OCI-LY3 (cell line): ENCODE measurements around the gene KLHL5.
"Not testable (repeated sequence)": the region's sequence is repeated elsewhere in the genome, so short reads cannot be mapped to it uniquely, and the experiment has no call there.

Source experiments
- H2AFZ ChIP-seq: fragments of 200-600, 300-600 bp; shearing (Covaris generic); 2 replicates; pipeline ENCODE4 v1.6.0; 2014; ENCODE audit warnings: antibody characterized with exemption, low read depth, low read length
- H3K27ac ChIP-seq: fragments of 200-600, 300-600 bp; sonication (generic); 2 replicates; pipeline ENCODE4 v1.5.1; 2014; ENCODE audit warnings: mild to moderate bottlenecking, low read length, moderate library complexity, mixed read lengths
- H3K27me3 ChIP-seq: fragments of 200-600, 300-600 bp; sonication (generic); 2 replicates; pipeline ENCODE4 v1.6.1; 2014; ENCODE audit warnings: low read depth, low read length, mixed read lengths
- H3K36me3 ChIP-seq: fragments of 200-600, 300-600 bp; sonication (generic); replicated peaks from 2 replicates; pipeline ENCODE3; 2014; ENCODE audit warnings: low read depth, low read length, mixed read lengths
- H3K4me1 ChIP-seq: fragments of 300-600, 200-600 bp; sonication (generic); 2 replicates; pipeline ENCODE4 v1.6.1; 2014; ENCODE audit warnings: low read length, mixed read lengths
- H3K4me2 ChIP-seq: fragments of 200-600, 300-600 bp; sonication (generic); 2 replicates; pipeline ENCODE4 v1.6.1; 2014; ENCODE audit warnings: low read length, mixed read lengths
- H3K4me3 ChIP-seq: fragments of 300-600, 200-600 bp; sonication (generic); 2 replicates; pipeline ENCODE4 v1.5.1; 2014; ENCODE audit warnings: antibody characterized with exemption, mild to moderate bottlenecking, low read length, moderate library complexity
- H3K79me2 ChIP-seq: fragments of 300-600, 200-600 bp; shearing (Covaris generic); 2 replicates; pipeline ENCODE4 v1.6.1; 2014; ENCODE audit warnings: mild to moderate bottlenecking, low read length, mixed read lengths
- H3K9ac ChIP-seq: fragments of 300-600, 200-600 bp; shearing (Covaris generic); 2 replicates; pipeline ENCODE4 v1.6.0; 2014; ENCODE audit warnings: mild to moderate bottlenecking, low read length, moderate library complexity
- H3K9me3 ChIP-seq: fragments of 200-600, 300-600 bp; shearing (Covaris generic); 2 replicates; pipeline ENCODE4 v1.6.1; 2014; ENCODE audit warnings: low read length, mixed read lengths; ENCODE audit not compliant: insufficient read depth
- H4K20me1 ChIP-seq: fragments of 200-600, 300-600 bp; sonication (generic); 2 replicates; pipeline ENCODE4 v1.6.1; 2016; ENCODE audit warnings: low read length, mixed read lengths; ENCODE audit not compliant: insufficient read depth
- CTCF ChIP-seq: fragments of 200-600, 300-600 bp; sonication (generic); IDR thresholded peaks from 2 replicates; pipeline ENCODE4 v1.5.1; 2014; ENCODE audit warnings: antibody characterized with exemption, low read length, low read depth
- EZH2phosphoT487 ChIP-seq: fragments of 200-600 bp; shearing (Covaris generic); IDR thresholded peaks from 2 replicates; pipeline ENCODE4 v1.6.1; 2018; ENCODE audit warnings: antibody characterized with exemption, mixed run types, low read depth

Gene KLHL5

GRCh38 chr4:39126256-39127095 lies 64.4 kb downstream of the KLHL5 start:
- Histone ChIP-seq H3K4me3 (no peak overlapping the region), H3K79me2 (no peaks in the 10 kb centered on the region), H4K20me1 (no peaks in the 10 kb centered on the region), H3K9ac (no peak overlapping the region), H3K36me3 (peaks cover 20% of the 10 kb centered on the region), H3K27me3 (no peaks in the 10 kb centered on the region), H3K4me2 (no peak overlapping the region), H3K27ac (no peak overlapping the region), H2AFZ (no peak overlapping the region), H3K4me1 (peaks cover 17% of the 10 kb centered on the region), H3K9me3 (no peaks in the 10 kb centered on the region)
- no peak for TF ChIP-seq CTCF
- TF ChIP-seq EZH2phosphoT487 = no peak

- H3K27ac ChIP-seq = no peak overlapping the region
- H3K4me3 ChIP-seq = no peak overlapping the region
- no peaks in the 10 kb centered on the region for H4K20me1 ChIP-seq
- H3K9ac ChIP-seq = no peak overlapping the region
- H3K4me2 ChIP-seq = no peak overlapping the region
- no peak overlapping the region for H2AFZ ChIP-seq
- peaks cover 3% of the 10 kb centered on the region for H3K36me3 ChIP-seq
- no peaks in the 10 kb centered on the region for H3K27me3 ChIP-seq
- H3K4me1 ChIP-seq = peaks cover 6% of the 10 kb centered on the region
- H3K9me3 ChIP-seq = no peaks in the 10 kb centered on the region
- TF ChIP-seq EZH2phosphoT487 = no peak
- no peak for TF ChIP-seq CTCF
- H3K79me2 ChIP-seq = no peaks in the 10 kb centered on the region
Observed at GRCh38 chr4:39133623-39134022, 71.6 kb downstream of the KLHL5 start.

- no peaks in the 10 kb centered on the region for H3K79me2 ChIP-seq
- TF ChIP-seq CTCF (no peak), EZH2phosphoT487 (no peak)
- H2AFZ ChIP-seq = no peak overlapping the region
- H3K4me3 ChIP-seq = peak overlapping the region; percentile 25; the same call in 1 of the 2 replicates
- no peaks in the 10 kb centered on the region for H3K9me3 ChIP-seq
- H3K27me3 ChIP-seq = no peaks in the 10 kb centered on the region
- no peak overlapping the region for H3K9ac ChIP-seq
- H3K27ac ChIP-seq = no peak overlapping the region
- H4K20me1 ChIP-seq = no peaks in the 10 kb centered on the region
- peaks cover 6% of the 10 kb centered on the region for H3K4me1 ChIP-seq
- H3K36me3 ChIP-seq = peaks cover under 1% of the 10 kb centered on the region
- peak overlapping the region; percentile 43 for H3K4me2 ChIP-seq
Observed at GRCh38 chr4:39134683-39135306, 72.8 kb downstream of the KLHL5 start.

- H3K9me3 ChIP-seq, H3K9ac ChIP-seq, H3K27ac ChIP-seq, H3K4me3 ChIP-seq, H3K27me3 ChIP-seq, H4K20me1 ChIP-seq, H3K4me1 ChIP-seq, H3K79me2 ChIP-seq, H2AFZ ChIP-seq, H3K4me2 ChIP-seq, H3K36me3 ChIP-seq: not testable (repeated sequence)
Observed at GRCh38 chr4:39138227-39138626, 76.2 kb downstream of the KLHL5 start.
